ENCODE data around the gene ADCYAP1R1. TPM values are rescaled to one million over a fixed set of nuclear protein-coding genes. Genes with fewer than 3 reads are reported as not detected.
A peak's percentile ranks its signal among the peaks of the same experiment; 100 is the strongest.

The ADCYAP1R1 gene
- total and polyA plus RNA-seq, 10 donors: 0.04 to 5.6 (median 0.50) TPM

DNA sequence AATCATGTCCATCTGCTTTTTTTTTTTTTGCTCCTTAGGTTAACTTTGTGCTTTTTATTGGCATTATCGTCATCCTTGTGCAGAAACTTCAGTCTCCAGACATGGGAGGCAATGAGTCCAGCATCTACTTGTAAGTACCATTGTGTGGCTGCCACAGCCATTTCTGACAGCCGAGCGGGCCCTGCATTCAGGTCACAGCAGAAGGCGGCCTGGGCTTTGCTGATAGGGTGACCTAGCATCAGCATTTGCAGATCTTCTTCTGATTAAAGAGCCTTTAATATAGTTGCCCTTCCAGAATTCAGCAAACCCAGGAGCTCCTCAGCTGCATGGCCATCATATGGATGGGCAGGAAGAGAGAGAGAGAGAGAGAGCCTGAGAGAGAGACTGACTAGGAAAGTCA lies 40.5 kb downstream of the ADCYAP1R1 start:
- Histone ChIP-seq H3K27me3 (replicated peaks in 1 of 7) (peaks cover 0 to 32% (median 0%) of the 10 kb centered on the region in 7 donors), H3K4me3 (no peak overlapping the region), H3K36me3 (no peaks in the 10 kb centered on the region), H3K9me3 (no peaks in the 10 kb centered on the region), H3K4me1 (no peaks in the 10 kb centered on the region), H3K27ac (no peak overlapping the region)
- TF ChIP-seq POLR2A (IDR thresholded peaks at IDR 0.05): no peak
- TF ChIP-seq POLR2AphosphoS5 (IDR thresholded peaks at IDR 0.05): no peak
- TF ChIP-seq, protein P1, sequence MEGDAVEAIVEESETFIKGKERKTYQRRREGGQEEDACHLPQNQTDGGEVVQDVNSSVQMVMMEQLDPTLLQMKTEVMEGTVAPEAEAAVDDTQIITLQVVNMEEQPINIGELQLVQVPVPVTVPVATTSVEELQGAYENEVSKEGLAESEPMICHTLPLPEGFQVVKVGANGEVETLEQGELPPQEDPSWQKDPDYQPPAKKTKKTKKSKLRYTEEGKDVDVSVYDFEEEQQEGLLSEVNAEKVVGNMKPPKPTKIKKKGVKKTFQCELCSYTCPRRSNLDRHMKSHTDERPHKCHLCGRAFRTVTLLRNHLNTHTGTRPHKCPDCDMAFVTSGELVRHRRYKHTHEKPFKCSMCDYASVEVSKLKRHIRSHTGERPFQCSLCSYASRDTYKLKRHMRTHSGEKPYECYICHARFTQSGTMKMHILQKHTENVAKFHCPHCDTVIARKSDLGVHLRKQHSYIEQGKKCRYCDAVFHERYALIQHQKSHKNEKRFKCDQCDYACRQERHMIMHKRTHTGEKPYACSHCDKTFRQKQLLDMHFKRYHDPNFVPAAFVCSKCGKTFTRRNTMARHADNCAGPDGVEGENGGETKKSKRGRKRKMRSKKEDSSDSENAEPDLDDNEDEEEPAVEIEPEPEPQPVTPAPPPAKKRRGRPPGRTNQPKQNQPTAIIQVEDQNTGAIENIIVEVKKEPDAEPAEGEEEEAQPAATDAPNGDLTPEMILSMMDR (IDR thresholded peaks at IDR 0.05 in 8 of 11, conservative IDR thresholded peaks at IDR 0.05 in 3 of 11): no peak
- WGBS, 5 donors: 93 to 98% (median 96%) methylated on average over 4 of the region's 4 CpGs
- peak; percentile 56 for DNase-seq
- intact Hi-C loops (cut with DNase I; ENCODE audit: low total_unique reads): no loop called here

DNA sequence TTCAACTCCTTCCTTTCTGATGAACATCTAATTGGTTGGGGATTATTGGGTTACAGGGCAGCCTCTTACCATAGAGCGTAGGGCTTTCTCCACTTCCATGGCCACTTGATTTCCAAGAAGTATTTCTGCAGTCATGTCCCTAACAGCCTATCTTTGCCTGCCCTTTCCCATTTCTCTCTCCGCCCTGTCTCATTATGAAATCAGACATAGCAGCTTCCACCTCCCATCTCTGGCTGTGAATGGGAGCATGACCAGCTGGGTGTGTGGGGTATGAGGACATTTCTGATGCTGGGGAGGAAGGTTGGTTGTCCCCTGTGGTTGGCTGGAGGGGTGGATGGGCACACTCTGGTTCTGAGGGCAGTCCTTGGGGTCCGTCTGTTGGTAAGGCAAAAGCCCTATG lies 41.2 kb downstream of the ADCYAP1R1 start:
- intact Hi-C loops (cut with DNase I; ENCODE audit: low total_unique reads): no loop called here
- Histone ChIP-seq H3K27ac (no peak overlapping the region), H3K4me3 (no peak overlapping the region), H3K9me3 (no peaks in the 10 kb centered on the region), H3K4me1 (no peaks in the 10 kb centered on the region), H3K27me3 (replicated peaks in 1 of 7) (peaks cover 0 to 33% (median 0%) of the 10 kb centered on the region in 7 donors), H3K36me3 (no peaks in the 10 kb centered on the region)
- TF ChIP-seq POLR2A (IDR thresholded peaks at IDR 0.05) (no peak), POLR2AphosphoS5 (IDR thresholded peaks at IDR 0.05) (no peak)
- TF ChIP-seq, protein P1 (IDR thresholded peaks at IDR 0.05 in 8 of 11, conservative IDR thresholded peaks at IDR 0.05 in 3 of 11): no peak
- no peak for DNase-seq
- 85 to 94% (median 89%) methylated on average over 3 of the region's 3 CpGs for whole genome bisulfite sequencing, 5 donors

DNA sequence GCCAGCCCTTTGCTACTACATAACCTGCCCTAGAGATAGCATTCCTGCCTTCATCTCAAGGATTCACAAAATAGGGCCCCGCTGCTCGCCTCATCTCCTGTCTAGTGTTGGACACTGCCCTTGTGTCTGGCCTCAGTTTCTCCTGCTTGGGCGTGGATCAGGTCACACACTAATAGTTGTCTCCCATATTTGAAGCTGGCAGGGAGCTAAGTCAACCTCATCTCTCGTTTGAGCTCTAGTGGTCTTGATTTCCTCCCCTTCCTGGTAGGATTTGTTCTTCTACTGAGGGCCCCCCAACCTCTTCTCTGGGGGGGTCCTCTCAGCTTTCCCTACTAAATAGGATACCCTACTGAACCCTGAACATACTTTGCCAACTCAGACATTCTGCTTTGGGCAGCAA lies 42.2 kb downstream of the ADCYAP1R1 start:
- 66 to 72% (median 70%) methylated on average over 4 of the region's 4 CpGs for WGBS, 5 donors
- H3K4me3 ChIP-seq: no peak overlapping the region
- peaks cover 0 to 33% (median 0%) of the 10 kb centered on the region in 7 donors for H3K27me3 ChIP-seq (replicated peaks in 1 of 7)
- intact Hi-C loops (cut with DNase I; ENCODE audit: low total_unique reads): no loop called here
- no peaks in the 10 kb centered on the region for H3K4me1 ChIP-seq
- no peak overlapping the region for H3K27ac ChIP-seq
- no peaks in the 10 kb centered on the region for H3K9me3 ChIP-seq
- H3K36me3 ChIP-seq: no peaks in the 10 kb centered on the region
- DNase-seq: peak; percentile 33
- TF ChIP-seq POLR2AphosphoS5 (IDR thresholded peaks at IDR 0.05): no peak
- TF ChIP-seq POLR2A (IDR thresholded peaks at IDR 0.05): no peak
- TF ChIP-seq, protein P1 (IDR thresholded peaks at IDR 0.05 in 8 of 11, conservative IDR thresholded peaks at IDR 0.05 in 3 of 11): no peak

DNA sequence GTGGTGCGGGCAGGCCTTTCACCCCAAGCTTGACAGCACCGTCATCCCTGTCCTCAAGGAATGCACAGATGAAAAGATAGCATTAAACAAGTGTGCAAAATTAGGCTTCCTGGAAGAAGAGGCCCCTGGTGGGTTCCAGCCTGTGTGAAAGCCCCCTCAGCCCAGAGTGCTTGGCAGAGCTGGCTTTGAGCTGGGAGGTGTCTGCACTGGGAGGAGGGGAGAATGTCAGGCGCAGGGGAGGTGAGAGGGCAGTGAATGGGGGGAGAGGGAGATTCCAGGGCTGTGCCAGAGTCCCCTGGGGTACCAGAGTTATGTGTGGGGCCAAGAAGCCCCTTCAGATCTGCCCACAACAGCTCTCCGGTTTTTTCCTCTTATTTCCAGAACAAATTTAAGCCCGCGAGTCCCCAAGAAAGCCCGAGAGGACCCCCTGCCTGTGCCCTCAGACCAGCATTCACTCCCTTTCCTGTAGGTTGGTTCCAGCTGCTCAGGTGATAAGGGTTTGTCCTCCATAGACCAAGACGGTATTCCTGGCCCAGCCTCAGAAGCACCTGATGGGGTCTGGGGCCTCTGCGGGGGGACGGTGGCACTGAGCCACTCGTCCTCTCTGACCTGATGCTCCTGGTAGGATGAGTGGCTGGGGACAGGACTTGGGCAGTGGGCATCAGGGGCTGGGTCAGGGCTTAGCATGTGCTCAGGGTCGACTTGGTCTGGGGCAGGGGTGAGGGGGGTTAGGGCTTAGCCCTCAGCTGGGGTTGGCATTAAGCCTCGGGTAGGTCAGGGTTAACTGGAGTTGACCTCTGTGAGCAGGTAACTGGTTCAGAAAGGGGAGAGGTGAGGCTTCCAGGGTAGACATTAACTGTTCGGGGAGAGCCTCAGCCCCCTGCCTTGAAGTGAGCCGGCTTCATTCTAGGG lies 43.4 kb downstream of the ADCYAP1R1 start:
- intact Hi-C loops (cut with DNase I; ENCODE audit: low total_unique reads): no loop called here

More for the DNA sequence above, 43.4 kb downstream of the ADCYAP1R1 start:
- Histone ChIP-seq H3K4me3 (no peak overlapping the region), H3K4me1 (no peaks in the 10 kb centered on the region), H3K36me3 (no peaks in the 10 kb centered on the region), H3K27me3 (replicated peaks in 1 of 7) (peaks cover 0 to 33% (median 0%) of the 10 kb centered on the region in 7 donors), H3K9me3 (no peaks in the 10 kb centered on the region), H3K27ac (no peak overlapping the region)
- 77 to 81% (median 79%) methylated on average over 15 of the region's 15 CpGs for WGBS, 5 donors
- TF ChIP-seq, protein P1 (IDR thresholded peaks at IDR 0.05 in 8 of 11, conservative IDR thresholded peaks at IDR 0.05 in 3 of 11): no peak
- TF ChIP-seq POLR2A (IDR thresholded peaks at IDR 0.05) (no peak), POLR2AphosphoS5 (IDR thresholded peaks at IDR 0.05) (no peak)
- DNase-seq: peak; percentile 54
